ENCODE results near the gene BPIFB3. TPM values are rescaled to one million over a fixed set of nuclear protein-coding genes. Genes with fewer than 3 reads are reported as not detected.
"Not testable (repeated sequence)": the region's sequence is repeated elsewhere in the genome, so short reads cannot be mapped to it uniquely, and the experiment has no call there.

BPIFB3 gene
- total RNA-seq, 2 experiments from 2014 or later: not detected

DNA sequence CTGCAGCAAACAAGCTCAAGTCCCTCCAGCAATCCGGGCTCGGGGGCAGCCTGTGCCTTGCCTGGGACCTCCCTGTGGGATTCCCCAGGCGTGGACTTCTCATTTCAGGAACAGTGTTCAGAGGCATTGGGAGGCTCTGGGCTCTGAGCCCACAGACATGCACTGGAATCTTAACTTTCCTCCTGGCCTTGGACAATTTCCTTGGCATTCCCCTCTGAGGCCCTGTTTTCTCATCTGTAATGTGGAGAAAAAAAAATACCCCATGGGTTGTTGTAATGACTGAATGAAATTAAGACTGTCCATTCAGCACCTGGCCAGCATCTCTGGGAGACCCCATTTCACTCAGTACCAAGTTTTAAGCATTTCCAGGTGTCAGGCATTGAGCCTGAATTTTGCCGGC, 43.3 kb downstream of the BPIFB3 start:
- Mint-ChIP-seq H3K9me3 (no peaks in the 10 kb centered on the region), H3K27ac (no peak overlapping the region), H3K4me1 (ENCODE audit: low read depth) (peaks cover 2% of the 10 kb centered on the region), H3K36me3 (ENCODE audit: low read depth) (no peaks in the 10 kb centered on the region), H3K27me3 (no peaks in the 10 kb centered on the region), H3K4me3 (no peak overlapping the region)
- no peak for DNase-seq
- CTCF ChIA-PET: interaction anchor here (0.8 to 3.5 kb wide), 10 partner anchors 27 to 307 kb away, joined by 3 to 31 read pairs (median 4); no protein-coding TSS in a partner anchor
- TF ChIP-seq, protein P1, sequence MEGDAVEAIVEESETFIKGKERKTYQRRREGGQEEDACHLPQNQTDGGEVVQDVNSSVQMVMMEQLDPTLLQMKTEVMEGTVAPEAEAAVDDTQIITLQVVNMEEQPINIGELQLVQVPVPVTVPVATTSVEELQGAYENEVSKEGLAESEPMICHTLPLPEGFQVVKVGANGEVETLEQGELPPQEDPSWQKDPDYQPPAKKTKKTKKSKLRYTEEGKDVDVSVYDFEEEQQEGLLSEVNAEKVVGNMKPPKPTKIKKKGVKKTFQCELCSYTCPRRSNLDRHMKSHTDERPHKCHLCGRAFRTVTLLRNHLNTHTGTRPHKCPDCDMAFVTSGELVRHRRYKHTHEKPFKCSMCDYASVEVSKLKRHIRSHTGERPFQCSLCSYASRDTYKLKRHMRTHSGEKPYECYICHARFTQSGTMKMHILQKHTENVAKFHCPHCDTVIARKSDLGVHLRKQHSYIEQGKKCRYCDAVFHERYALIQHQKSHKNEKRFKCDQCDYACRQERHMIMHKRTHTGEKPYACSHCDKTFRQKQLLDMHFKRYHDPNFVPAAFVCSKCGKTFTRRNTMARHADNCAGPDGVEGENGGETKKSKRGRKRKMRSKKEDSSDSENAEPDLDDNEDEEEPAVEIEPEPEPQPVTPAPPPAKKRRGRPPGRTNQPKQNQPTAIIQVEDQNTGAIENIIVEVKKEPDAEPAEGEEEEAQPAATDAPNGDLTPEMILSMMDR (IDR thresholded peaks at IDR 0.05): no peak
- ATAC-seq: no peak
- intact Hi-C loops (cut with micrococcal nuclease): loop anchor here (5.0 to 10.0 kb wide), 2 partner anchors 195 to 302 kb away; no protein-coding TSS in a partner anchor
- POLR2A ChIA-PET: no interaction called here

DNA sequence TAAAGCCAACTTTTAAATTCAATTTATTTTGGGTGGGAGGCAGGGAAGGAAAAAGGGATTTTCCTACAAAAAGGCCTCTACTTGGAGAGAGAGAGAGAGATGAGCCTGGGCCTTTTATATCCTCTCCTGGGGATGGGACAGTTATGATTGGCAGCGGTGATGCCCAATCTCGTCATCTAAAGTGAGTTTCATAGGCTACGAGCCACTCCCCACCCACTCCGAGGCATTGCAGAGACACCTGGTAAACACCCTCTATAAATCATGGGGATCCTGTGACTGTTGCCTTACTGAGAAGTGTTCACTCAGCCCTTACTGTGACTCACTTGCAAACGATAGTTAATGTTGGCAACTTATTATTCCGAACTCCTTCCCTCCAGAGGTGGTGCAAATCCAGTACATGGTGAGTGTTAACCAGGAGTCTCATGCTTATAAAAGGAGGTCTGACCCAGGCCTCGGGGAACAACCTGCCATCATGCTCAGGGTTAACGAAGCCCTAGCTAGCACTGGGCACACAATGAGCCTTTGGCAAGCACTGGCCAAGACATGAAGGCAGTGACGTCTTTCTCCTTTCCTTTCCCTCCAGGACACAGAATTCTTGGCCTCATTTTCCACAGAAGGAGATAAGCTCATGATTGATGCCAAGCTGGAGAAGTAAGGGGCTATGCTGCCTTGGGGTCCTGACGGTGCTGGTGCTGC, 46.3 kb downstream of the BPIFB3 start:
- CTCF ChIA-PET: interaction anchor here (1.5 kb wide), 1 partner anchor 198 kb away, joined by 7 read pairs; no protein-coding TSS in a partner anchor
- Mint-ChIP-seq H3K27ac (no peak overlapping the region), H3K36me3 (ENCODE audit: low read depth) (no peaks in the 10 kb centered on the region), H3K9me3 (no peaks in the 10 kb centered on the region), H3K4me1 (ENCODE audit: low read depth) (peaks cover 2% of the 10 kb centered on the region), H3K4me3 (no peak overlapping the region), H3K27me3 (peaks cover 1% of the 10 kb centered on the region)
- POLR2A ChIA-PET: no interaction called here
- DNase-seq (no peak), ATAC-seq (no peak)
- TF ChIP-seq, protein P1 (IDR thresholded peaks at IDR 0.05): no peak
- intact Hi-C loops (cut with micrococcal nuclease): loop anchor here (5.0 to 10.0 kb wide), 3 partner anchors 195 to 305 kb away; no protein-coding TSS in a partner anchor

DNA sequence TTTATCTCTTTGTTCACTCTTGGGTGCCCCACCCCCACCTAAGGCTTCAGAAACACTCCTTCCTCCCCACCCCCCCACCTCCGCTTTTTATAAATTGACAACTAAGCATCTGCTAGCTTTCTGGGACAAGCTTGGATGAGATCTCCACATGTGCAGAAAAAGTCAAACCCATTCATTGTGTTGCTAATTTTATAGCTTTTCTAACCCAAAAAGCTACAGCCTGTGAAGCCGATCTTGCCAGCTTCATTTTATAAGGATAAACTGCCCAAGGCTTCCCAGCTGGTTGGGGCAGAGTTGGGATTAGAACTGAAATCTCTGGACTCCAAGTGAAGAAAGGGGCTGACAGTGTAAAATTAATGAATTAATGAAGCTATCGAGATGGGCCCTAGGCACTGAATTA, 49.9 kb downstream of the BPIFB3 start:
- no peak for DNase-seq
- no peaks in the 10 kb centered on the region for H3K4me1 Mint-ChIP-seq (ENCODE audit: low read depth)
- no peak overlapping the region for H3K4me3 Mint-ChIP-seq
- intact Hi-C loops (cut with micrococcal nuclease): loop anchor here (10.0 kb wide), 1 partner anchor 191 kb away; no protein-coding TSS in a partner anchor
- no peaks in the 10 kb centered on the region for H3K36me3 Mint-ChIP-seq (ENCODE audit: low read depth)
- TF ChIP-seq, protein P1 (IDR thresholded peaks at IDR 0.05): no peak
- ChIA-PET CTCF (no interaction called here), POLR2A (no interaction called here)
- no peak overlapping the region for H3K27ac Mint-ChIP-seq
- no peak for ATAC-seq
- no peaks in the 10 kb centered on the region for H3K9me3 Mint-ChIP-seq
- H3K27me3 Mint-ChIP-seq: peaks cover 1% of the 10 kb centered on the region

DNA sequence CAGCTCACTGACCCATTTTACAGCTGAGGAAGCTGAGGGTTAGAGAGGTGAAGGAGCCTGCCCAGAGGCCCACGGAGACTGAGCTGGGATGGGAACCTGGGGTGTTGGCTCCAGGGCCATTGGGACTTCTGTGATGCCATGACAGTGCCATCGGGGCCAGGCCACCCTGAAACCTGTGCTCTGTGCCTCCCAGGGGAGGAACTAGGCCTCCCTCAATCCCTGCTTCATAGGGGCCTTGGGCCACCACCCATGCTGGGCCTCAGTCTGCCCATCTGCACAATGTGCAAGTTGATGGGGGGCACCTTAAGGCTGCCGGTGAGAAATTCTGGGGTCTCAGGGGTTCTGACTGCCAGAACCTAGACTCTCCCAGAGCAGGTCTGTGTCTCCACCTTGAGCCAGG, 50.6 kb downstream of the BPIFB3 start:
- TF ChIP-seq, protein P1 (IDR thresholded peaks at IDR 0.05): no peak
- POLR2A ChIA-PET: no interaction called here
- Mint-ChIP-seq H3K9me3 (no peaks in the 10 kb centered on the region), H3K36me3 (ENCODE audit: low read depth) (no peaks in the 10 kb centered on the region), H3K4me1 (ENCODE audit: low read depth) (no peaks in the 10 kb centered on the region), H3K4me3 (no peak overlapping the region), H3K27me3 (peaks cover 1% of the 10 kb centered on the region), H3K27ac (no peak overlapping the region)
- intact Hi-C loops (cut with micrococcal nuclease): loop anchor here (10.0 kb wide), 1 partner anchor 190 kb away; no protein-coding TSS in a partner anchor
- DNase-seq: no peak
- no peak for ATAC-seq
- CTCF ChIA-PET: interaction anchor here (0.9 kb wide), 1 partner anchor 202 kb away, joined by 4 read pairs; no protein-coding TSS in a partner anchor

DNA sequence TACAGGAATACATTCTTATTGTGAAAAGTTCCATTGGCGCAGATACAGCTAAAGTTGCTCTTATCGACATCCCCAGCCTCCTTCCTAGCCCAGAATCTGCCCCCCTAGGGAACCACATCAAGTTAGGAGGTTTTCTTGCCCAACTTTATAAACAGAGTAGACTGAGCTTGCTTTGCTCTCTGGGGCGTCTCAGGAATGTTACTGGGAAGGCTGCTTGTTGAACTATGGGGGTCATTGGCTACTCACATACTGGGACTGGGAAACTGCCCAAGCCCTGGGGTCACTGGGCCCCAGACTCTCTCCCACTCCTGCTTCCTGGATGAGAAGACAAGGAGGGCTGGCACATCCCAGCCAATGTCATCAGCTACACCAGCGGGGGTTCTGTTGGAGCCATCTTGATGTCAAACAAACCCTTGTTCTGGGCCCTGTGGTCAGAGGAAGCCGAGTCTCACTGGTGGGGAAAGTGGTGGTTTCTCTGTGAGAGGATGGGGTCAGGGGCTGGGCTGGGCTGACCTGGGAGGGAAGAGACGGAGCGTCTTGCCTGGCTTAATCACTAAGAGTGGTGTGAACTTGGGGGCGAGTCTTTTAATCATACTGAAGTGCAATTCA, 51.7 kb downstream of the BPIFB3 start:
- Mint-ChIP-seq H3K4me3 (no peak overlapping the region), H3K36me3 (ENCODE audit: low read depth) (no peaks in the 10 kb centered on the region), H3K27ac (no peak overlapping the region), H3K9me3 (no peaks in the 10 kb centered on the region), H3K4me1 (ENCODE audit: low read depth) (no peaks in the 10 kb centered on the region), H3K27me3 (peaks cover 1% of the 10 kb centered on the region)
- CTCF ChIA-PET: no interaction called here
- DNase-seq (no peak), ATAC-seq (no peak)
- TF ChIP-seq, protein P1 (IDR thresholded peaks at IDR 0.05): no peak
- intact Hi-C loops (cut with micrococcal nuclease): loop anchor here (10.0 kb wide), 1 partner anchor 189 kb away; no protein-coding TSS in a partner anchor
- POLR2A ChIA-PET: no interaction called here

DNA sequence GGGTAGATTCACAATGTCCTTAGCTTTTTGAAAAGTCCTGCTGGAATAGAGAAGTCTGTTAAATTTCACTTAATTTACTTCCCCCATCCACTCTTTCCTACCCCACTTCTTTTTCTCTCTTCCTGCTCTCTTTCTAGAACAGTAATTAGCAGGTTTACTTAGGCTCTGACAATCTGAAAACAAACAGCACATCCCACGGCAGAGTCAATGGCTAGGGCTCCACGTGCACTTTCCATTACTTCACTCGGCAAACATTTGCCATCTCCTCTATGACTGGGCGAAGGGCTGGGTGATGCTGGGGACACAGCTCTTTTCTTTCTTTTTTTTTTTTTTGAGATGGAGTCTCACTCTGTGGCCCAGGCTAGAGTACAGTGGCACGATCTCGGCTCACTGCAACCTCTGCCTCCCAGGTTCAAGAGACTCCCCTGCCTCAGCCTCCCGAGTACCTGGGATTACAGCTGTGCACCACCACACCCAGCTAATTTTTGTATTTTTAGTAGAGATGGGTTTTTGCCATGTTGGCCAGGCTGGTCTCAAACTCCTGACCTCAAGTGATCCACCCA, 52.4 kb downstream of the BPIFB3 start:
- DNase-seq; H3K27me3 Mint-ChIP-seq; POLR2A ChIA-PET; H3K4me1 Mint-ChIP-seq (ENCODE audit: low read depth); H3K36me3 Mint-ChIP-seq (ENCODE audit: low read depth); H3K9me3 Mint-ChIP-seq; H3K27ac Mint-ChIP-seq; H3K4me3 Mint-ChIP-seq; ATAC-seq; CTCF ChIA-PET: not testable (repeated sequence)
- intact Hi-C loops (cut with micrococcal nuclease): loop anchor here (10.0 kb wide), 1 partner anchor 189 kb away; no protein-coding TSS in a partner anchor
